GM12878 (cell line): ENCODE measurements around the gene LMF2. TPM values are rescaled to one million over a fixed set of nuclear protein-coding genes. Genes with fewer than 3 reads are reported as not detected.

Source experiments
- ATAC-seq: fragments of 200-7000 bp; cut with Tn5 transposase; 3 replicates; pipeline ENCODE4 v1.9.1; 2020; ENCODE audit warnings: mild to moderate bottlenecking, moderate library complexity
- BruUV-seq: library from RNA; stranded (reverse); fragments of 400-500 nt; replicated peaks from 2 replicates; lab custom pipeline; 2021; lab: Mats Ljungman, UMichigan
- CTCF ChIA-PET: fragments of 300-600 bp; sonication (Branson Sonifier 250); formaldehyde crosslinking; extraction: SDS; loops from one replicate; lab custom pipeline; 2021; ENCODE audit warnings: inconsistent platforms; lab: Yijun Ruan, JAX
- POLR2A ChIA-PET: fragments of 350-600 bp; formaldehyde crosslinking; extraction: SDS; loops from one replicate; lab custom pipeline; 2021; ENCODE audit warnings: inconsistent platforms; lab: Charles Lee
- RAD21 ChIA-PET: fragments of 300-600 bp; sonication (Branson Sonifier 250); formaldehyde crosslinking; loops from one replicate; lab custom pipeline; 2023; ENCODE audit warnings: antibody characterized with exemption; ENCODE audit not compliant: unreplicated experiment; lab: Charles Lee
- SMC1A ChIA-PET: fragments of 300-600 bp; sonication (Branson Sonifier 250); formaldehyde crosslinking; loops from one replicate; lab custom pipeline; 2023; ENCODE audit not compliant: unreplicated experiment, uncharacterized antibody; lab: Charles Lee
- DNase-seq: peaks from one replicate; pipeline ENCODE4 v3.0.0-alpha.2; 2011; ENCODE audit warnings: low read depth, low spot score
- FAIRE-seq: peaks from 3 replicates; lab custom pipeline; 2011; peaks lifted over from hg19 to GRCh38; lab: Jason Lieb, UNC
- H2AFZ ChIP-seq: 2 replicates; pipeline ENCODE4 v1.6.0; 2011; ENCODE audit warnings: low read depth, low read length, control low read depth; ENCODE audit not compliant: control insufficient read depth
- H3K27ac ChIP-seq: 2 replicates; pipeline ENCODE4 v1.5.1; 2011; ENCODE audit warnings: control low read depth; ENCODE audit not compliant: control insufficient read depth, insufficient read depth
- H3K27me3 ChIP-seq, 2 experiments: replicated peaks in 1 of 2; 2 replicates each; pipeline versions ENCODE4 v1.6.0 to v1.6.1; 2011; ENCODE audit warnings: low read length in 1 of 2; ENCODE audit not compliant: control insufficient read depth in 2 of 2, insufficient read depth in 2 of 2
- H3K36me3 ChIP-seq, 2 experiments: 2 replicates each; pipeline ENCODE4 v1.5.1; 2011; ENCODE audit warnings: low read length in 1 of 2; ENCODE audit not compliant: control insufficient read depth in 2 of 2, insufficient read depth in 2 of 2
- H3K4me1 ChIP-seq: 2 replicates; pipeline ENCODE4 v1.6.1; 2011; ENCODE audit warnings: mild to moderate bottlenecking, low read length, moderate library complexity, mixed read lengths; ENCODE audit not compliant: control insufficient read depth, insufficient read depth
- H3K4me2 ChIP-seq: 2 replicates; pipeline ENCODE4 v1.6.0; 2011; ENCODE audit warnings: control low read depth; ENCODE audit not compliant: control insufficient read depth, insufficient read depth
- H3K4me3 ChIP-seq: fragments of 200-600 bp; sonication (generic); 2 replicates; pipeline ENCODE4 v1.5.1; 2016
- H3K79me2 ChIP-seq: 2 replicates; pipeline ENCODE4 v1.6.0; 2011; ENCODE audit warnings: low read length; ENCODE audit not compliant: control insufficient read depth, insufficient read depth
- H3K9ac ChIP-seq: 2 replicates; pipeline ENCODE4 v1.8.0; 2011; ENCODE audit warnings: low read length, control low read depth, mixed read lengths; ENCODE audit not compliant: control insufficient read depth, insufficient read depth
- H3K9me3 ChIP-seq: replicated peaks from 3 replicates; pipeline ENCODE4 v1.5.1; 2011; ENCODE audit warnings: mild to moderate bottlenecking, low read length; ENCODE audit not compliant: control insufficient read depth, insufficient read depth
- H4K20me1 ChIP-seq: 2 replicates; pipeline ENCODE4 v1.6.0; 2011; ENCODE audit not compliant: control insufficient read depth, insufficient read depth
- BACH1 ChIP-seq: fragments of 450-650 bp; IDR thresholded peaks from 2 replicates; pipeline ENCODE4 v1.6.1; 2017; ENCODE audit warnings: mild to moderate bottlenecking, borderline replicate concordance
- BCL11A ChIP-seq: IDR thresholded peaks from 2 replicates; pipeline ENCODE4 v1.6.1; 2011; ENCODE audit warnings: low read depth, low read length
- CBX3 ChIP-seq: fragments of 200-600 bp; sonication (generic); IDR thresholded peaks from 2 replicates; pipeline ENCODE4 v1.6.1; 2016; ENCODE audit warnings: low read depth, borderline replicate concordance
- CBX5 ChIP-seq: sonication (generic); IDR thresholded peaks from 2 replicates; pipeline ENCODE4 v1.6.1; 2016; ENCODE audit warnings: low read depth, moderate library complexity, mild to moderate bottlenecking, inconsistent platforms
- EZH2 ChIP-seq: IDR thresholded peaks from 2 replicates; pipeline ENCODE4 v1.6.1; 2012; ENCODE audit warnings: low read depth, mild to moderate bottlenecking, control low read depth, inconsistent platforms, low read length, borderline replicate concordance; ENCODE audit not compliant: control insufficient read depth
- FOXM1 ChIP-seq: IDR thresholded peaks from 2 replicates; pipeline ENCODE4 v1.6.1; 2012; ENCODE audit warnings: low read depth, mild to moderate bottlenecking, inconsistent platforms, low read length, moderate library complexity
- HCFC1 ChIP-seq: fragments of 150-350 bp; IDR thresholded peaks from 2 replicates; pipeline ENCODE4 v1.6.1; 2014; ENCODE audit warnings: low read length
- HDGF ChIP-seq: fragments of 450-650 bp; IDR thresholded peaks from 2 replicates; pipeline ENCODE4 v1.6.1; 2016; ENCODE audit warnings: antibody characterized with exemption
- IRF4 ChIP-seq: IDR thresholded peaks from 2 replicates; pipeline ENCODE4 v1.6.1; 2011; ENCODE audit warnings: low read depth, low read length
- IRF5 ChIP-seq: fragments of 450-650 bp; IDR thresholded peaks from 2 replicates; pipeline ENCODE4 v1.6.1; 2017; ENCODE audit warnings: borderline replicate concordance
- JUNB ChIP-seq: IDR thresholded peaks from 2 replicates; pipeline ENCODE4 v1.6.1; 2016; ENCODE audit warnings: antibody characterized with exemption, mild to moderate bottlenecking
- LARP7 ChIP-seq: fragments of 450-650 bp; IDR thresholded peaks from 2 replicates; pipeline ENCODE4 v1.6.1; 2017; ENCODE audit warnings: mild to moderate bottlenecking
- MTA2 ChIP-seq: fragments of 450-650 bp; IDR thresholded peaks from 2 replicates; pipeline ENCODE4 v1.6.1; 2016; ENCODE audit warnings: low read depth, mild to moderate bottlenecking, moderate library complexity
- POLR2AphosphoS5 ChIP-seq: IDR thresholded peaks from 2 replicates; pipeline ENCODE4 v1.6.1; 2011; ENCODE audit warnings: mild to moderate bottlenecking, low read length, inconsistent platforms
- POU2F2 ChIP-seq: IDR thresholded peaks from 3 replicates; pipeline ENCODE4 v1.6.1; 2011; ENCODE audit warnings: low read depth, mild to moderate bottlenecking, low read length, borderline replicate concordance
- RUNX3 ChIP-seq: IDR thresholded peaks from 2 replicates; pipeline ENCODE4 v1.6.1; 2012; ENCODE audit warnings: low read length, inconsistent platforms
- SIN3A ChIP-seq: IDR thresholded peaks from 2 replicates; pipeline ENCODE4 v1.6.1; 2012; ENCODE audit warnings: low read depth, low read length, improper control_type of control experiment
- TCF12 ChIP-seq: IDR thresholded peaks from 2 replicates; pipeline ENCODE4 v1.6.1; 2011; ENCODE audit warnings: low read depth, mild to moderate bottlenecking, low read length
- WGBS: methylation state at CpG from one replicate; pipeline ENCODE4 v1.1.6; 2016; ENCODE audit warnings: low lambda C conversion rate; ENCODE audit not compliant: insufficient replicate concordance, insufficient coverage; ENCODE audit errors: missing lambda C conversion rate; 5-methylcytosine and 5-hydroxymethylcytosine counted together
- in situ Hi-C: fragments of 300-500 bp; cut with MboI; formaldehyde crosslinking; loops from 9 replicates; pipeline ENCODE4 v1.14.3; 2018; ENCODE audit warnings: mixed read lengths
- intact Hi-C: fragments of 100-400 bp; cut with micrococcal nuclease; formaldehyde crosslinking; loops from one replicate; pipeline ENCODE4 v1.14.2; 2022; ENCODE audit not compliant: unreplicated experiment
- polyA plus RNA-seq, 11 experiments: library from polyadenylated mRNA; depleted of rRNA in 4 of 11; unstranded in 6 of 11; stranded (reverse) in 5 of 11; fragments of >200 nt; fragmentation: Nextera tagmentation in 4 of 11; fragmentation: Illumina TruSeq in 1 of 11; extraction: Ambion mirVana in 4 of 11; extraction: Trizol in 1 of 11; gene quantifications; 1 replicate in 1 of 11; 2 replicates in 10 of 11; pipeline versions ENCODE4 v1.2.1 to v1.2.3, GENCODE V29; 2011 to 2016; ENCODE audit warnings: inconsistent platforms in 2 of 11, missing spikeins in 2 of 11, low read depth in 1 of 11
- total RNA-seq, 4 experiments: library from RNA; depleted of rRNA in 3 of 4; stranded (reverse); fragments of >200 nt in 3 of 4; fragmentation: Illumina TruSeq in 1 of 4; extraction: Trizol in 1 of 4; gene quantifications; 2 replicates each; pipeline versions ENCODE4 v1.2.1 to v1.2.3, GENCODE V29; 2013 to 2021

Gene LMF2
- total and polyA plus RNA-seq, 10 of the 15 experiments (the other 5 are each of a cell fraction or from before 2014, with no cell fraction given) = 0.08 to 57.5 (median 21.2) TPM

DNA sequence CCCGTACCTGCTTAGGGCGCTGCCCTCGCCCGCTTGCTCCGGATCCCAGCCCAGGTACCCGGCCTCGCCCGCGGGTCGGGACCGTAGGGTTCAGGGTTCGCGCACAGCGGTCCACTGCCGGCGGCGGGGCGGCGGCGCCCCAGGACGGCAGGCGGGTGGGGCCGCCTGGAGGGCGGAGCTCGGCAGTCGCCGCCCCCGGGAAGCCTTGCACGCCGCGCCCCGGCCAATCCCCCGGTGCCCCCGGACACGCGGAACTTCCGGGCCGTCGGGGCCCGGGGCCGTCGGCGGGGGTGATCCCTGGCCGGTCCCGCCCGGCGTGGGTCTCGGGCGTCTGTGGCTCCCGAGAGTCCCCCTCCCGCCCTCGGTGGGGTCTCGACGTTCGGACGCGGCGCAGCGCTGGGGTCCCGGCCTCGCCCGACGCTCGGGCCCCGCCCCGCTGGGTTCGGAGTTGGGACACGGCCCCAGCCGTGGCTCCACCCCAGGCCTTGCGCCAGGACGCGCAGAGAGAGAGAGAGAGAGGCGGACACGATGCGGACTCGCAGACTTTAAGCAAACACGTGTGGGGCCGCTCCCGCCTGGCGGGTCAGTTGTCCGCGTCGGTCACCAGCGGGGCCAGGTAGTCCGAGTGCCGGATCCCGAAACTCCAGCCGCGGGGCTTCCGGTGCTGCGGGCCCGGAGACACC is 22.5 kb upstream of the LMF2 start, which contains the start of gene TYMP (continued):
- TF ChIP-seq CBX3 = no peak
- TF ChIP-seq POU2F2 = peak; percentile 46; the same call in 2 of the 3 replicates
- TF ChIP-seq RUNX3 = no peak
- no peak for TF ChIP-seq CBX5
- TF ChIP-seq LARP7 = peak; percentile 77; the same call in 1 of the 2 replicates
- TF ChIP-seq TCF12 = no peak
- peak; percentile 96 for TF ChIP-seq BACH1
- no peak for TF ChIP-seq FOXM1
- TF ChIP-seq EZH2 = no peak
- TF ChIP-seq HCFC1 = peak; percentile 29; the same call in 1 of the 2 replicates
- no peak for TF ChIP-seq BCL11A

- Histone ChIP-seq H2AFZ (no peak overlapping the region), H3K4me2 (peak overlapping the region; percentile 71), H4K20me1 (no peaks in the 10 kb centered on the region), H3K36me3 (no peaks in the 10 kb centered on the region; a peak in 3 of 4 replicates), H3K27me3 (no peaks in the 10 kb centered on the region), H3K79me2 (peaks cover 70% of the 10 kb centered on the region), H3K4me3 (peak overlapping the region; percentile 78), H3K9me3 (no peaks in the 10 kb centered on the region), H3K9ac (peak overlapping the region; percentile 100), H3K27ac (peak overlapping the region; percentile 100), H3K4me1 (peaks cover 30% of the 10 kb centered on the region)
- intact Hi-C loops (loop anchor here (5.0 kb wide), 2 partner anchors 33 to 53 kb away; partner anchors contain the start of genes CHKB and SYCE3), in situ Hi-C loops (loop anchor here (5.0 kb wide), 1 partner anchor 93 kb away; no protein-coding TSS in a partner anchor)
- ChIA-PET CTCF (interaction anchor here (1.1 to 2.4 kb wide), 3 partner anchors 11 to 91 kb away, joined by 3 to 12 read pairs (median 6); no protein-coding TSS in a partner anchor), SMC1A (interaction anchor here (1.1 to 5.8 kb wide), 3 partner anchors 11 to 91 kb away, joined by 5 to 58 read pairs (median 10); partner anchors contain the start of gene SYCE3), RAD21 (interaction anchor here (0.7 to 6.3 kb wide), 4 partner anchors 11 to 92 kb away, joined by 3 to 106 read pairs (median 10); partner anchors contain the start of genes LMF2 and NCAPH2), POLR2A (interaction anchor here (0.7 to 6.5 kb wide), 9 partner anchors 9 to 91 kb away, joined by 3 to 232 read pairs (median 5); partner anchors contain the start of genes KLHDC7B, LMF2, NCAPH2 and SYCE3)
- no peak for FAIRE-seq
- 5% methylated on average over 50 of the region's 50 CpGs for WGBS
- no peak for DNase-seq
- BruUV-seq = TSS peak; percentile 58
- no peak for ATAC-seq
- TF ChIP-seq MTA2 (0 out of 2 replicates have a peak, but pooled peaks have one; percentile 16), POLR2AphosphoS5 (peak; percentile 7; the same call in 1 of the 2 replicates), HDGF (0 out of 2 replicates have a peak, but pooled peaks have one; percentile 54), IRF4 (no peak), JUNB (no peak), SIN3A (no peak), IRF5 (no peak)
Observed at GRCh38 chr22:50529416-50529896, 22.0 kb upstream of the LMF2 start.
